PC-3 (cell line): ENCODE measurements around the gene TOB1.

ENCODE experiments used
- EZH2 ChIP-seq: fragments of 300-600 bp; sonication (generic); IDR thresholded peaks from one replicate; pipeline ENCODE4 v1.6.1; 2017; ENCODE audit warnings: antibody characterized with exemption, mild to moderate bottlenecking, low read length; ENCODE audit not compliant: unreplicated experiment
- EZH2phosphoT487 ChIP-seq: fragments of 300-600 bp; sonication (generic); IDR thresholded peaks from 2 replicates; pipeline ENCODE4 v1.6.1; 2018; ENCODE audit warnings: mild to moderate bottlenecking, antibody characterized with exemption, low read length, borderline replicate concordance
- TF ChIP-seq, protein P1 (sequence below): fragments of 300-600 bp; sonication (generic); conservative IDR thresholded peaks from 2 replicates; pipeline ENCODE4 v1.5.1; 2017; ENCODE audit warnings: antibody characterized with exemption, low read depth, mild to moderate bottlenecking, low read length

DNA sequence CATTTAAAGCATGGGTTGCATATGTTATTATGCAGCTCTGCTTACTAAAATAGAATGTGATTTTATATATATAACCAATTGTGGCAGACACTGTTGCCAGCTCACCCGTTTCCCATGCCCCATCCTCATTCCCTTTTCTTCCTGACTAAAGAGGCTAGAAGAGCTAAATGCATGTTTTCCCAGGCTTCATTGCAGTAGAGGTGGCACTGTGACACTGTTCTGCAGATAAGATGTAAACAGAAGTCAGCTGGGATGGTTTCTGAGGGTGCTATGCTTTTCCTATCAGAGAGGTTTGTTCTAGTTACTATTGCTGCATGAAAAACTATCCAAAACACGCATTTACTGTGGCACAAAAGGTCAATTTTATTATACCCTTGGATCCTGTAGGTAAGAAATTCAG is 5.7 kb upstream of the TOB1 start:
- TF ChIP-seq EZH2 (no peak), EZH2phosphoT487 (no peak)
- TF ChIP-seq, protein P1, sequence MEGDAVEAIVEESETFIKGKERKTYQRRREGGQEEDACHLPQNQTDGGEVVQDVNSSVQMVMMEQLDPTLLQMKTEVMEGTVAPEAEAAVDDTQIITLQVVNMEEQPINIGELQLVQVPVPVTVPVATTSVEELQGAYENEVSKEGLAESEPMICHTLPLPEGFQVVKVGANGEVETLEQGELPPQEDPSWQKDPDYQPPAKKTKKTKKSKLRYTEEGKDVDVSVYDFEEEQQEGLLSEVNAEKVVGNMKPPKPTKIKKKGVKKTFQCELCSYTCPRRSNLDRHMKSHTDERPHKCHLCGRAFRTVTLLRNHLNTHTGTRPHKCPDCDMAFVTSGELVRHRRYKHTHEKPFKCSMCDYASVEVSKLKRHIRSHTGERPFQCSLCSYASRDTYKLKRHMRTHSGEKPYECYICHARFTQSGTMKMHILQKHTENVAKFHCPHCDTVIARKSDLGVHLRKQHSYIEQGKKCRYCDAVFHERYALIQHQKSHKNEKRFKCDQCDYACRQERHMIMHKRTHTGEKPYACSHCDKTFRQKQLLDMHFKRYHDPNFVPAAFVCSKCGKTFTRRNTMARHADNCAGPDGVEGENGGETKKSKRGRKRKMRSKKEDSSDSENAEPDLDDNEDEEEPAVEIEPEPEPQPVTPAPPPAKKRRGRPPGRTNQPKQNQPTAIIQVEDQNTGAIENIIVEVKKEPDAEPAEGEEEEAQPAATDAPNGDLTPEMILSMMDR = no peak
